NCI-H187 (cell line): ENCODE measurements around the gene STIM1.

Source experiments
- DNase-seq, 2 experiments: peaks; one replicate each; lab custom pipeline; 2025; lab: John Stamatoyannopoulos, UW

STIM1 gene

GRCh38 chr11:3916962-3917361 lies 61.5 kb downstream of the STIM1 start:
- no peak for DNase-seq

GRCh38 chr11:3920148-3920852 lies 64.8 kb downstream of the STIM1 start:
- no peak for DNase-seq

GRCh38 chr11:3922056-3922455 lies 66.6 kb downstream of the STIM1 start:
- no peak for DNase-seq

GRCh38 chr11:3925513-3925912 lies 70.0 kb downstream of the STIM1 start:
- DNase-seq, result no peak

- no peak for DNase-seq
These were observed 71.1 kb downstream of the STIM1 start for GRCh38 chr11:3926458-3927095.

- no peak for DNase-seq
These were observed 71.8 kb downstream of the STIM1 start for GRCh38 chr11:3927129-3927796.

- no peak for DNase-seq
These were observed 73.8 kb downstream of the STIM1 start for GRCh38 chr11:3929232-3929631.

GRCh38 chr11:3929649-3930048 lies 74.2 kb downstream of the STIM1 start:
- DNase-seq, result no peak

GRCh38 chr11:3932698-3933097 lies 77.2 kb downstream of the STIM1 start:
- DNase-seq, result no peak

- DNase-seq, result no peak
These were observed 77.7 kb downstream of the STIM1 start for GRCh38 chr11:3933165-3933628.

- DNase-seq, result no peak
These were observed 79.2 kb downstream of the STIM1 start for GRCh38 chr11:3934658-3935057.

- no peak for DNase-seq
These were observed 81.1 kb downstream of the STIM1 start for GRCh38 chr11:3936517-3936916.

- no peak for DNase-seq
These were observed 83.7 kb downstream of the STIM1 start for GRCh38 chr11:3939211-3939610.

GRCh38 chr11:3939651-3940190 lies 84.3 kb downstream of the STIM1 start:
- DNase-seq, result no peak

GRCh38 chr11:3942160-3942955 lies 86.9 kb downstream of the STIM1 start:
- DNase-seq, result no peak

GRCh38 chr11:3942956-3943497 lies 87.6 kb downstream of the STIM1 start:
- no peak for DNase-seq

GRCh38 chr11:3944198-3944597 lies 88.7 kb downstream of the STIM1 start:
- no peak for DNase-seq

GRCh38 chr11:3946455-3947017 lies 91.1 kb downstream of the STIM1 start:
- no peak for DNase-seq

GRCh38 chr11:3947061-3947460 lies 91.6 kb downstream of the STIM1 start:
- DNase-seq, result no peak

GRCh38 chr11:3949125-3949524 lies 93.7 kb downstream of the STIM1 start:
- no peak for DNase-seq

- no peak for DNase-seq
These were observed 95.7 kb downstream of the STIM1 start for GRCh38 chr11:3950996-3951660.
